CD4-positive, alpha-beta T cell treated with Interleukin-1 beta for 1 hour (primary cell): Measurements from ENCODE around the gene SIN3A.
"Not testable (repeated sequence)": the region's sequence is repeated elsewhere in the genome, so short reads cannot be mapped to it uniquely, and the experiment has no call there.

ENCODE experiments used
- DNase-seq, 2 donors: peaks; one replicate each; pipeline ENCODE4 v3.0.0-alpha.2; 2020 to 2022

SIN3A gene

DNA sequence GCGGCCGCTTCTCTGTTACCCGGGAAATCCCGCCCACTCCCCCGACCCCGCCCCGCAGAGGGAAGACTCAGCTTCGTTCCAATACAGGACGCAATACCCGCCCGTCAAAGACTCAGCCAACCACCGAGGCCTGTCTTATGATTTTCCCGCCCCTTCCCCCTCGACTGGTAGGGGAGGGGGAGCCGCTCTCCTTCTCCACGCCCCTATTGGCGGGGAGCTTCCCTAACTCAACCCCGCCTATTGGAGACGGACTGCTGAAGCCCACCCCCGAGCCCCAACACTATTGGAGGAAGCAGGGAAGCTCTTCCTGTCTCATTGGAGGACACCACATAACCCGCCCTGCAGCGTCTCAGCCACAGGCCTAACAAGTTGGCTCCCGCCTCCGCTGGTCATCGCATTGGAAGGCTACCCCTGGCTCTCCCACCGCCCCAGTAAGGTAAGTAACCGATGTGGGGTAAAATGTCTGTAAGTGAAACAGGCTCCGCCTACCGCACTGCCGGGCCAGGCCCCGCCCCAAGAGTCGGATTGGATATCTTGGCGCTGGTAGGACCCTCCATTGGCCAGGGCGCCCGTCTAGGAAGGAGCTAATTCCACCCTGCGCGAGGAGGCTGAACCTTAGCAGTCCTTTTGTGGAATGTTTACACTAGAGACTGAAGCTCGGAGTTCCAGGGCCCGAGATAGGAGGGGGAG lies at the start of gene SIN3A:
TSS of gene SIN3A (minus strand) at position 17 of the 690 bp plus-strand sequence. CDS start 21,315 bp downstream, outside the sequence.
- DNase-seq = peak; percentile 100

DNA sequence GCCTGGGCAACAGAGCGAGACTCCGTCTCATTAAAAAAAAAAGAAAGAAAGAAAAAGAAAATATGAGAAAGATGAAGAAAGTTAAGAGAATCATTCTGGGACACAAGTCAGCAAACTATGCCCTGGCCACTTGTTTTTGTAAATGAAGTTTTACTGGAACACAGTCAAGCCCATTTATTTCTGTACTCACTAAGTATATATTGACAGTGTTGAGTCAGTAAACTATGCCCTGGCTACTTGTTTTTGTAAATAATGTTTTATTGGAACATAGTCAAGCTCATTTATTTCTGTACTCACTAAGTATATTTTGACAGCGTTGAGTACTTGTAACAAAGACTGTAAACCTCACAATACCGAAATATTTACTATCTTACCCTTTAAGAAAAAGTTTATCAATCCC lies 42.2 kb upstream of the SIN3A start:
- DNase-seq = no peak

DNA sequence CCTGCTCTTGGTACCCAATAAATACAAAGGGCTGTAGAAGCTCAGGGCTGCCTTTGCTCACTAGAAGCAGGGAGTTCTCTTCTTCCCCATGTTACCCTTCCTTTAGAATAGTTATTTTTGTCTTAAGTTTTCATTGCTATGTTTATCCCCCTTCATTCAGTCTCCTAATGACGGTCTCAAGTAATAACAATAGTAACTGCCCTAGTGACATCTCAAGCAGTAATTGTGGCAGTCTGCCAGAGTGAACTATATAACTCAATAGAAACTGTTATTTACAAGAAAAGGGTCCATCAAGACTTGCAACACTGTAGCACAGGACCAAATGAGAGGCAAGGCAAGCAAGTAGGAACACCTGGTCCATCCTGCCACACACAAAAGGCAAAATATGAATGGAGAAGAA lies 32.5 kb upstream of the SIN3A start:
- DNase-seq = no peak

DNA sequence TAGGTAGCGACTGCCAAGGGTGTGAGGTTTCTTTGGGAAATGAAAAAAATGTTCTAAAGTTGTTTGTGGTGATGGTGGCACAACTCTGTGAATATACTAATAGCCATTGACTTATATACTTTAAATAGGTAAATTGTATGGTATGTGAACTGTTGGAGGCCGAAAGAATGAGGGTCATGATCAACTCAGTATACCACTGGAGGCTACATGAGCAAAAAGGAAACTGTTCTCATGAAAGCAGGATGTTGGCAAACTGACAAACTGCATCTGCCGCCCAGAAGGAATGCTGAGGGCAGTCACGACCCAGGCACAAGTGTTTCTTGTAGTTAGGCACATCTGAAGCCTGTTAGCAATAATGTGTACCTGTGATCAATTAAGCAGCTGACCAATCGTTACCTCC lies 32.1 kb upstream of the SIN3A start:
- not testable (repeated sequence) for DNase-seq

DNA sequence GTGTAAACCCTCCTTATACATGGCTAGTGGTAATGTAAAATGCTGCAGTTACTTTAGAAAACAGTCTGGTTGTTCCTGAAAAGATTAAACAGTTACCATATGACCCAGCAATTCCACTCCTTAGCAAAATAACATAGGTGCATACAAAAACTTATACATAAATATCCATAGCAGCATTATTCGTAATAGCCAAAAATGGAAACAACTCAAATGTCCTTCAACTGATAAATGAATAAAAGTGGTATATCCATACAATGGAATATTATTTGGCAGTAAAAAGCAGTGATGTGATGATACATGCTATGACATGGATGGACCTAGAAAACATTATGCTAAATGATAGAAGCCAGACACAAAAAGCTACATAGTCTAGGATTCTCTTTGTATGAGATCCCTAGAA lies 31.6 kb upstream of the SIN3A start:
- DNase-seq = no peak

DNA sequence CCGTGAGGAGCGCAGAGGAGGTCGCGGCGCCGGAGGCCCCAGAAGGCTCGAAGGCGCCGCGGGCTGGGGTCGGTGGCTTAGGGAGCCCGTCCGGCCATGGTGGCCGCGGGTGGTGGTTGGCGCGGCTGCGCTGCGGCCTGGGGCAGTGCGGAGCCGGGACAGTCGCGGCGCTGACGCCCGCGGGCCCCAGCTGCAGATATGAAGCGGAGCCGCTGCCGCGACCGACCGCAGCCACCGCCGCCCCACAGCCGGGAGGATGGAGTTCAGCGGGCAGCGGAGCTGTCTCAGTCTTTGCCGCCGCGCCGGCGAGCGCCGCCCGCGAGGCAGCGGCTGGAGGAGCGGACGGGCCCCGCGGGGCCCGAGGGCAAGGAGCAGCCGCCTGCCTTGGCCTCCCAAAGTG lies 29.0 kb upstream of the SIN3A start:
- DNase-seq = not testable (repeated sequence)

DNA sequence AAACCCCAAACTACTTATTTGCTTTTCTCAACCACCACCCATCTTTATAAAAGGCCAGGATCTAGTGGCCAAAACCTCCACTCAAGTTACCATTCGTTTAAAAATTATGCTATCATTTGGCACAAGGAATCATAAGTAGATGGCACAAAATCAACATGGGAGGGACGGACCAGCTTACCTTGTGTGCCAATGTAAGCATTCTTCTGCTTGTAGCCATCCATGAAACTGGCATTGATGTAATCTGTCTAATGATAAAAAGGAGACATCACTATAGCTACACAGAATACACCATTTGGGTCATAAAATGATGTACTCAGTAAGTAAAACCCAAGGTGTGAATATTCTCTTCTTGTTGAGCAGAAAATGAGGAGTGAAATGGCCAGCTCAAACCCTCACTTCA lies 28.2 kb upstream of the SIN3A start:
- DNase-seq = no peak

DNA sequence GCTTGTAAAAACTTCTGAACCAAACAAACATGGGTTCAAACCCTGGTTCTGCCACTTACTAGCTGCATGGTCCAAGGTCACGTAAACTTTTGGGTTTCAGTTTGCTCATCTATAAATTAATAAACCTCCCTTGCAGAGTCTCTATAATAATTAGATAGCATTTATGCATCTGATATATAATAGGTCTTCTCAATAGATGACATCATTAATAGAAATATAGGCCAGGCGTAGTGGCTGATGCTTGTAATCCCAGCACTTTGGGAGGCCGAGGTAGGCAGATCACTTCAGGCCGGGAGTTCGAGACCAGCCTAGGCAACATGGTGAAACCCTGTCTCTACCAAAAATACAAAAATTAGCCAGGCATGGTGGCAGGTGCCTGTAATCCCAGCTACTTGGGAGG lies 25.6 kb upstream of the SIN3A start:
- not testable (repeated sequence) for DNase-seq

DNA sequence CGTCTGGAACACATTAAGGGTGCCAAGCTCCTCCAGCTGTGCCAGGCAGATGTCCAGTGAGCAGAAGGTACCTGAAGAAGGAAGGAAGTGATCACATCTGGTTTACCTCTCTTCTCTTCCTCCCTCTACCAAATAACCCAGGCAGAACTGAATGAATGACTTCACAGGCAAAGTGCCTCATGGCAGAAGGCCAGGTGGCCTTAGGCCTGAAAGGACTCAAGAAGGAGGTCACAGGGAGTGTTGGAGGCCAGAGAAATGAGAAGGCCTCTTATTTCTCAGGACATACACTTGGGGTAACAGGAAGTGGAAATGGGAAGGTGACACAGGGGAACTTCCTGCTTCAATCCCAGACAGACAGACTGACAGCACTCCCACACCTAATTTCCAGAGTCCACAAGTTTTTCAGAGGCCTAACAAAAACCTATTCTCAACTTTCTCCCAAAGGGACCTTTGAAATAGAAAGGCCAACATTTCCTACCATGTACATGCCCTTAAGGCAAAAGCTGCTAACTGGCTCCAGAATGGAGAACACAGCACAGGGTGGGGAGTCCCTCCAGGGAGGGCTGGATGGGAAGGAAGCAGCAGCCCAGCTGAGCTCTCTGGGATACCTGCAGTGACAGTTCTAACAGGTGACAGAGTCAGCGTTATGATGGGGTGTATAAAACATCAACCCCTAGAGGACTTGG lies 17.6 kb upstream of the SIN3A start:
- no peak for DNase-seq

DNA sequence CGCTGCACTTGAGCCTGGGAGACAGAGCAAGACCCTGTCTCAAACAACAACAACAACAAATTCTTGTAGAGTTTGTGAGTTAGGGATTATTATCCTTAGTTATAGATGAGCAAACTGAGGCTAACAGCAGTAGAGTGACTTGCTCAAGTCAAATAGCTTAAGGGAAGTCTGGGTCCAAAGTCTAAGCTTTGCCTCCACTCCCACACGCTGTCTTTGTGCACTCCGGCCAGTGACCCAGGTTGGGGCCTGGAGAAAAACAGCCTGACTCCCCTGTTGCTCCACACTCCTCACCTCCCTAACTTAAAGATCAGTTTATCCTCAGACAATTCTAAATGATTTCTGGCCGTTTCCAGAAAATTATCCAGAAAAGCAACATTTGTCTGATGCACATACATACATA lies 9.2 kb upstream of the SIN3A start:
- DNase-seq = no peak

DNA sequence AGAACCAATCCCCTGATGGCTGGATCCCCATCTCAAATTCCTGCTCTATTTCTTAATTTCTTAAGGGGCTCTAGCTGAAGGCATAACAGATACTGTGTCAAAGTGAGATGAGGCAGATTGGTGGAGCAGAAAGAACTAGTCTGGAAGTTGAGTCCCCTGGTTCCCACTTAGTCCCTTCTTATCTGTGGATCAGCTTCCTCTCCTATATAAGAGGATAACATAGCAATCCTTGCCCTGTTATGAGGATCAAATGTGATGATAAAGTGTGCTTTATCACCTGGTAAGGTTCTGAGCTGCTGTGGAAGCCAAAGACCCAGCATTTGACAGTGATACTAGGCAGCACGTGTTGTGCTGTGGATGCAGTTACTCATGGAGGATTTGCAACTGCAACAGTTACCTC lies 8.1 kb upstream of the SIN3A start:
- no peak for DNase-seq

DNA sequence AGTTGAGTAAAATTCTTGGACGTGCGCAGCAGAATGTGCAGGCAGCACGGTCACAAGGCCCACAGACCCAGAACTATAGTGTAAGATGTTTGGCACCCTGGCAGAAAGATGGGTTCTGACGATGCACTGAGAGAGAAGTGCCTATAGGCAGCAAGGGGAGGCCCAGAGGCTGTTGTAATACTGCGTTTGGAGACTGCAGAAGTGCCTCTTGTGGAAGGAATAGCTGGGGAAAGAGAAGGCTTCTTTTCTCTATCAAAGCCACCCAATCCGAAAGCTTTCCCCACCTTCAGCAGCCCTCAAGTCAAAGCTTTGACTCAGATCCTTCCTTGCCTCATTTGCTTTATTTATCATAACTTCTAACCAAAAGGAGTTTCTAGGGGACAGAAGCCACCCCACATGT lies 5.2 kb upstream of the SIN3A start:
- no peak for DNase-seq

DNA sequence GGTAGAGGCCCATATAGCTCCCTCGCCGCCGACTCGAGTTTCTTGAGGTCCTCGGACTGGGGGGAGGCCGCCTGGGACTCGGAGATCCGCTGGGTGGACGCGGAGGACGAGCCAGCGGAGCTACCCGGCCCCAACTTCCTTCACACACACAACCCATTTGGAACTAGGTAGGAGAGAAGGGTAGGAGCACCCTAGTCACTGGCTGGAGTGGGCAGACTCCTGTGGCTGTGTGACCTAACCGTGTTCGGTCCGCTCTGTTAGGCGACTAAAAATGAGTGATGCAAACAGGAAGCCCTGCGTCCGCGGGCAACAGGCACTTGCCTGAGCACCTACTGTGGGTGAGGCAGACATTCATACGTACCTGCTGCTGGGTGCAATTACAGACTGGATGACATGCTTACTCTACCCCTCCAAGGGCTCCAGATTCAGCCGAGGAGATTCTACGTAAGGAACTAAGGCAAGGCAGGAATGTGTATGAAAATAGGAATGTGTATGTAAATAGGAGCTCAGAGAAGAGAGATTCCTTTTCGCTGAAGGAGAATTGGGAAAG lies 4.6 kb upstream of the SIN3A start:
- peak; percentile 57 to 64 for DNase-seq

DNA sequence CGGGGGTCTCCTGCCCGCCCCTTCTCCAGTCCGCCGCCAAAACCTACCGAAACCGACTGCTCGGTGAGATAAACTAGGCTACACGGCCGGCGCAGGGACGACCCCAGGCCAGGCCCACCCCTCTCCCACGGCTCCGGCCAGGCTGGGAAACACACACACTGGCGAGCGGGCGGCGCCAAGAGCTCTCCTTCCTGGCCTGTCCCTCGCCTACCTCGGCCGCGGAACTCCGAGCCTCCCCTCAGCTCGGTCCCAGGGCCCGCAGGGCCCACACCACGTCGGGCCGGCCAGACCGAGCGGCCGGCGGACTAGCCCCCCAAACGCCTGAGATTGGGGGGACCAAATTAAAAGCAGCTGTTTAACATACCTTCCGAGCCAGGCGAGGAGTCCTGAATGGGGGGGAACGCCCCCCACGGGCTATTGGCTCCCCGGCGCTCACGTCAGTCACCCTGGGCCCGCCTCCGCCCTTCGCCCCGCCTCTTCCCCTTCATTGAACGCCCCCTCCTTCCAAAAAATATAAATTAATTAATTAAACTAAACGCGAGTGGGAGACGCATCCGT lies 4.0 kb upstream of the SIN3A start:
- peak; percentile 86 to 87 for DNase-seq

DNA sequence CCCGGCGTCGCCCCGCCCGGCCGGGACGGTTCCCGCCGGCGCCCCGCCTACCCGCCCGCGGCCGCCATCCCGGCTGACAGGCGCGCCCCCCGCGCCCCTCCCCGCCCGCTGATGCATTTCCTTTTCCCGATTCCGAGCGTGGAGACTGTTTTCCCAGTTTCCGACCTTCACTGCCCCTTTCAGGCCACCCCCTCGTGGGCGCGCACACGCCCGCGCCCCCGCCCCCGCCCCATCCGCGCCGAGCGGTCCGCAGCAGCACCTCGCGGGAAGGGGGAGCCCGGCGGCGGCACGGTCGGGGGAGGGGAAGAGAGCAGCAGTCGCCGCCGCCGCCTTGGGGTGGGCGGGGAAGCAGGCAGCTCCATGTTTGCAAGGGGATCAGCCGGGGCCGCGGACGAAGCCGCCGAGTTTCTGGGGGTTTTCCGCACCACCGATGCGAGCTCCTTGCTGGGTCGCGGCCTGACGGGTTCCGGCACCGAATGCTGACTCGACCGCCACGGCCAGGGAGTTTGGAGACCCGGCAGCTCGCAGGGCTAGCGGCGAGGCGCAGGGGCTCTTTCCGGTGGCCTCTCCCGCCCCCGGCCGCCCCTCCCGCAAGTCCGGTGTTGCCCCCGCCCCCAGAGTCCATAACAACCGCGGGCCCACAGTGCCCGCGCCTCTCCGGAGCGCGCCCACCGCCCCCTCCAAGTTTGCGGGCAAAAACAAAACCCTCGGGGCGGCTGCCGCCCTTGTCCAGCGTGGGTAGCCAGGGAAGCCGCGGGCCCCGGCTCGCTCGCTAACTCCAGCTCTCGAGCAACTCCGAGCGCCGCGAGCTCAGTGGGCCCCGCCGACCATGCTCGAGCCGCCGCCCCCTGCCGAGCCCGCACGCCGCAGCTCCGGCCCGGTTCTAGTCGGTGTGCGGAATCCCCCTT lies 3.2 kb upstream of the SIN3A start:
- peak; percentile 84 to 85 for DNase-seq

DNA sequence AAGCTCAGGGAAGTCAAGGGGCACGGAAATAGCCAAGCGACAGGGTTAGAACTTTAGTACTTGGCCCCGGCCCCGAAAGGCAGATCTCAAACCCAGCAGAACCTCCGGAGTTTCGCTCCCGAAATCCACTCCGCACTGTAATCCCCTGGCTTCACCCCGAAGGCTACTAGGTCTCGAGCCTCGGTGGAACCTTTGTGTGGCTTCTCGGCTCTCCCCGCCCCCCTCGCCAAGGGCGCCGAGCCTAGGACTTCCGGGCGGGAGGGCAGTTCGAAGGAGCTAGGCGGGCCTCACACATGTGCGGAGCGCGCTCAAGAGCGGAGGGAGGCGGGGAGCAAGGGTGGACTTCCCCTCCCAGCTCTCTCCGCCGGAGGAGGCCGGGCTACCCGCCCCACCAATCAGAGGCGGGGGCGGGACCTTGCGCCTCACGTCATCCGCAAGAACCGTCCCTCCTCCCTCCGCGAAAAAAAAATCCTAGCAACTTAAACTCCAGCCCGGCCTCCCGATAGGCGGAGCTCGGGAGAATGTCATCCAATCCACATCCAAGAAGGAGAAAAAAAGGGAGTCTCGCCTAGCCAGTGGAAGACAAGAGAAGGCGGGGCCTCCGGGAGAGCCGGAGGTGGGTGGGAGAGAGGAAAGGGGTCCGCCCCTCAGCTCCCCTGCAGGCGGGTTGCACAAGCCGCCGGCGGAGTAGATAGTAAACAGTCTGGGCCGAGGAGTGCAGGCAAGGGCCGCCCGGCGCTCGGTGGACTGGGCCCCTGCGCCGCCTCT lies 2.4 kb upstream of the SIN3A start:
- peak; percentile 99 for DNase-seq

DNA sequence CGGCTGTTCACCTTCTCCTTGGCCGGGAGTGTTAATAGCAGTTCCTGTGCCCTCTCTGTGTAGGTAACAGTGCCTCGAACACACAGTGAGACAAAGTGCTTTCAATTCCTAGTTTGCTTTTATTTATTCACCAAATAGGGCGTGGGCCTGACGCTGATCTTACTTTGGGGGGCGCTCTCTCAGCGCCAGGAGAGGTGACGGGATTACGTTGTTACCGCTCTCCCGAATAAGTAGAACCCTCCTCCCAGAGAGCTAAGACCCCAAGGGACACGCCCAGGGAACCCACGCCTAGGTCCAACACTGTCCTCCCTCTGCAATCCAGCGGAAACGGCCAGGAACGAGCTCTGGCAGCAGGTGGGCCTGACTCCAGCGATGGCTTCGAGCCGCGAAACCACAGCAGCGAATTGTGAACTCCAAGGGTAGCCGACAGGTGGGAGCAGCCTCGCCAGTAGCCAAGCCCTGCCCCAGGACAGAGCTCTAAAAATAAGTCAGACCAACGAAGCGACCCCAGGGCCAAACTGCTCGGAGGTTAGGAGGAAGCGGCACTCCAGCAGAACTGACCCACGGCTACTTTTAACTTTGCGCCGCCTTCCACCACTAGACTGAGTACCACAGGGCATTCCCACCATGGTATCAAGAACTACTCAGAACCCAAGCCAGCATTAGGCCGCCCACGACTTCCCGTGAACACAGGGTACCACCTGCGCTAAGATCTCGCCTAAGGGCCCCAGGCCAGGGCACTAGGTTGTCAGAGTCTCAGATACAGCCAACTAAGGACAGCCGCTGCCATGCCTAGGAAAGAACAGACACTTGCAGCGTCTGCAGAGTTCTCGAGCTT lies 1.6 kb upstream of the SIN3A start:
- DNase-seq = peak; percentile 46 to 49

DNA sequence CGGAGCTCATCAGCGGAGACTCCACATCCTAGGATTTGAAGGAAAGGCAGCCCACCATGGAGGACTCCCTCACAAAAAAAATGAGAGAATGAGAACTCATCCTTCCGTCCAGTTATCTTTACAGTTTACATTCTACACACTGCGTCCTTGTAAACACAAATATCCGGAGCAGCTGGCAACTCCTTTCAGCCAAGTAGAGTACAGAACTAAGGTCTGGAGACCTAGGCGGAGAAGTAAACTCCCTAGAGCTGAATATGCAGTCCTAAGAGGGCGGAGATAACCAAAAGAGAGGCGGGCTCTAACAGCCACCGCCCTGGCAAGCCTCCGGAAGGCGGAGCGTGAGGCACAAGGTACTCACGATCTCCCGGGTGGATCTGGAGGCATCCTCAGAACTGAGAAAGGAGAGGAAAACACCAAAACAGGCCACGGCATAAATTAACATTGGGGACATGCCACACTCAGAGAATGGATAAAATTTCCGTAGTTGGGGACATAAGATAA lies 924 bp upstream of the SIN3A start:
- peak; percentile 82 to 84 for DNase-seq

DNA sequence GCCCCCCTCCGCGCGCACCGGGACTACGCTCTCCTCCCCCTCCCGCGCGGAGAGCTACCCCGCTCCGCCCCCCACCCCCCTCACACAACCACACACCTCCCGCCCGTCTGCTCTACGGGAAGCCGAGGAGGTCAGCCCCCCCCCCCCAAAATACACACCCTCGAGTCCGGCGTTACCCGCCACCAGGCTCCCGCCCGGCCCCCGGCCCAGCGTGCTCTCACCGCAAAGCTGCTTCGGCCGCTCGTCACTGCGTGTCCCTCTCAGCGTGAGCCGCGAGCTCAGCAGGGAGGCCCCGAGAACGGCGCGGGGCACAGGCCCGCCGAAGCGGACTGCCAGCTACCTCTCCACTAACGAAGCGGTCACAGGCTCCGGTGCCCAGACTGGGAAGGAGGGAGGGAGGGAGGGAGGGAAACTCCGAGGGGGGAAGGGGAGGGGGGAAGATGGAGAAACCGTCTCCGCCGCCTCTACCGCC lies 252 bp downstream of the SIN3A start:
- no peak for DNase-seq

DNA sequence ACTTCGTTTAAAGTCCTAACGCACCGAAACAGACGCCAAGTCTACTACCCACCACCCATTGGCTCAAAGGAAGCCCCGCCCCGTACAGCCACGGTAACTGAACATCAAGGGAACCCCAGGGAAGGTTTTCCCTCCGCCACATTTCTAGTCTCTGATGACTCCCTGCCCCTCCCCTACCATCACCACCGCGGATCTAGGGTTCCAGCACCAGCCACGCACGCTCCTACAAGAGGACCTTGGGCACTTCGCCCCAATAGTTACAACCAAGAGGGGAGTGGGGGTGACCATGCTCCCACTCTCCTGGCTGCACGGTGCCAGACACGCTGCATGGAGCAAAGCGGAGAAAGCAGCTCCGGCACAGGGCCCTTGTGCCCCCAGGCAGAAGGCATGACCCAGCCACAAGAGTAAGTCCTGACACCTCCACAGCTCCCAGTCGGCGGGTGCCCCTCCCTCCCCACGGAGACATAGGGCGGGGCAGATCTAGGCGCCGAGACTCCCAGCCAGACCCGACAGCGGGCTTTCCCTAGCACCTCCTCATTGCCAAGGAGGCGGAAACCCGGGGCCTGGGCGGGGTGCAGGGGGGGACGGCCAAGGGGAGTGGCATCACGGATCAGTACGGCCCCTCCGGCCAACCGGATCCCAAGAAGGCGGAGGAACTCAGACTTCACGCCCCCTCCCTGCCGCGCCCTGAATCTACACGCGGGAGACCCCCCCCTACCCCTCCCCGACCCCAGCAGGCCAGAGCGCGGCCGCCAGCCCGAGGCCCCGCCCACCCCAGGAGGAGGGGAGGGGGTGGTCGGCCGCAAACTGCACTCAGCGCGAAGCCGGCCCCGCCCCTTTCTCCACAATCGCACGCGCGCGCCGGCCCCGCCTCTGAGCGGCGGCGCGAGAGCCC lies 936 bp downstream of the SIN3A start:
- peak; percentile 96 for DNase-seq
